ENCODE data around the gene TTC13.

The TTC13 gene

DNA sequence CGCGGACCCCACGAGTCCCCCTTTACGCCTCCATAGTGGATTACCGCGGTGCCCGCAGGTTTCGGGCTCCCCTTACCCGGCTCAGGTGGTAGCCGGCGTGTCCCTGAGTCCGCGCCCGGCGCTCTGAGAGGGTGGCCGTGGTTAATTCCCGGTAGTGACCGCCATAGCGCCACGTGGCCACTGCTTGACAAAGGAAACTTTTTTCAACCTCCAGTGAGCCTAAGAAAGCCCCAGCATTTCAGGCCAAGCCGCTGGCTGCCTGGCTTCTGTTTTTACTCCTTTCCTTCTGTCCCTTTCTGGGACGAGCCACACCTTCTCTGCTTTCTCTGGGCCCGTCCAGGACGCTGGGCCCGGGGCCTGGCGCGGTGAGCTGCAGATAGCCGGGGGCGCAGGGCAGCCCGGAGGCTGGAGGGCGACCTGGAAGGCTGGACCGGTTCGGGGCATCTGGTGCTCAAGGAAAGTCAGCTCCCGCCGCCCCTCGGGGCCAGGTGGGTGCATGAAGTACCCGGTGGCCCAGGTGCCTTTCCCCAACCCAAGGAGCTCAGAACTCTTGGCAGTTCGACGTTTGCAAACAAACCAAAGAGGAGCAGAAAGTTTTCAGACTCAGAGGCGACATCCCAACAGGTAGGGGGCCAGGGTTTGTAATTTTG is 109.8 kb downstream of the TTC13 start:
- DNase-seq (ENCODE audit: low spot score) = peak; percentile 68

DNA sequence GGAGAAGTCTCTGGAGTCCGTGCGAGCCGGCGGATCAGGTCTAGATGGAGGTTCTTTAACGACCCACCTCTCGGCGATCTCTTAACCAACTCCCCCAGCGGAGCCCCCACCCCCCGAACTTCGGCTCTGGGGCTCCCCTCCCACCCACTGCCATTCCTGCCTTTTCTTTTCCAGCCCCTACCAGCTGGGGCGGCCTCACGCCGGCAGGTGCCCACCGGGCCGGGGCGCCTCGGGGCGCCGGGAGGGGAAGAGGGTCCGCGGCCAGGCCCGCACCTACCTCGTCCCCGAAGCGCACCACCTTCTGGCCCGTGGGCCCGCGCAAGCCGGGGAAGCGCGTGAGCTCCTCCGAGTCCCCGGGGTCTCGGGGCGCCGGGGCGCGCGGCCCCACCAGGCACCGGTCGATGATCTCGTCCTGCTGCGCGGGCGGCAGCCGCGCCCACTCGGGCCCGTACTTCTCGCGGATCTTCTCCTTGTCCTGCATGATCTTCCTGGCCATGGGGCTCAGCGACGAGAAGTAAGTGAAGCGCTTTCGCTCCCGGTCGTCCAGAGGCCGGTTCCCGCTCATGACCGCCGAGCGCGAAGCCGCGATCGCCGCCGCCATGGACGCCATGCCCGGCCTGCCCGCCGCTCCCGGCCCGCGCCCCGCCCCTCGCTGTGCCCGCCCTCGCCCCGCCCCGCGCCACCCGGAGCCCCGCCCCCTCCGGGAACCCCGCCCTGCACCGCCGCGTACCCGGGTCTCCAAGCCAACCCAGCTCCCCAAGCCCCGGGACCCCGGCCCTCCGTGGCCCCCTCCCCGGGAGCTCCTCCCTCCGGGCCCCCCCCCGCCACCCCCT is 110.5 kb downstream of the TTC13 start, which contains the start of gene C1orf198:
C1orf198 (minus strand) TSS at position 619 of the 833 bp plus-strand sequence; CDS start at position 610, 9 bp downstream.
- peak; percentile 69 for DNase-seq (ENCODE audit: low spot score)

- peak; percentile 53 for DNase-seq (ENCODE audit: low spot score)
Observed at GRCh38 chr1:230867101-230867902, 111.4 kb downstream of the TTC13 start.

GRCh38 chr1:230866171-230867070 is 112.2 kb downstream of the TTC13 start:
- peak; percentile 86 for DNase-seq (ENCODE audit: low spot score)

DNA sequence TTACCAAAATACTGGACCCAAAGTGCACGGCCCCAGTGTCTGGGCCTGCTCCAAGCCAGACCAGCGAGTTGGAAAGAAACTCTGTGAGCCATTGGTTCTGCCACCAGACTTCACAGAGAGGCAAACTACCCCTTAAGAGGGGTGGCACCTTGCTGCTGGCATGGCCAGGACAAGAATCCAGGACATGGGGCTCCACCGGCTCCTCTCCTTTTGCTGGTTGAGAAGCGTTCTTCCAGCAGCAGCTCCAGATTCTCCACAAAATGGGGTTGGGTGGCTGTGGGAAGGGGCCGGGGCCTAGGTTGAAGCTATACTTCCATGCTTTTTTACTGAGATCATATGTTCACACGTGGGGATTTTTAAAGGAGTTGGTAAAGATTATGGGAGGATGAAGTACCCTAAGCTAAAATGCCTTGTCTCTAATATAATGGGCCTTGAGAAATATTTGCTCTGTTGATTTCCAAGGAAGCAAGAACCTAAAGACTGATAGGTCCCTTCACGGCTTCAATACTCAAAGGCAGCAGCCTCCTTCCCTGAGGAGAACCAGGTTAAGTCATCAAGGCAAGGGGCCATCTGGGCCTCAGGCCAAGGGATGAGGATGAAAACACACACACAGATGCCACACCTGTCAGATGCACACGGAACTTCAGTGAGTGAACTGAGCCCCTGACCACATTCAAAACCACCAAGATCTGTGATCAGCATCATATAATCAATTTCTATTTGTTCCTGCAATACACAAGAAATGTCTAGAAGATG is 113.4 kb downstream of the TTC13 start:
- DNase-seq (ENCODE audit: low spot score) = no peak

DNA sequence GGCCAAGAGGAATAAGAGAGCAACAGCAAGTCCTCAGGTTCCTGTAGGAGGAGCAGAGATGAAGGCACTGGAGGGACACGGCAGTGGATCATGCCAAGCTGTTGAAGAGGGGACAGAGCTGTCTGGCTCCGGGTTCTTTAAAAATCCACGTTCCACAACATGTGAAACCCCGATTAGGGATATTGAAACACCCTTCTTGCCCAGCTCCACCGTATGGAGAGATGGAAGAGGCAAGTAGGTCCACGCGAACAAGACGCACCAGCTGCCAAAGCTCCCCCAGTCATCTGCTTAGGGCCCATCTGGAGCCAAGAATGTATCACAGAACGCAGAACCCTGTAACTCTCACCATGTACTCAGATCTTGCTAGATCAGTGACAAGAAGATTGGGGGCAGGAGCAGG is 114.2 kb downstream of the TTC13 start:
- no peak for DNase-seq (ENCODE audit: low spot score)

GRCh38 chr1:230863449-230863848 is 115.2 kb downstream of the TTC13 start:
- DNase-seq (ENCODE audit: low spot score) = peak; percentile 36

- DNase-seq (ENCODE audit: low spot score) = no peak
Observed at GRCh38 chr1:230861970-230862595, 116.6 kb downstream of the TTC13 start.

- no peak for DNase-seq (ENCODE audit: low spot score)
Observed at GRCh38 chr1:230861489-230861888, 117.2 kb downstream of the TTC13 start.

- DNase-seq (ENCODE audit: low spot score) = no peak
Observed at GRCh38 chr1:230860617-230861384, 117.9 kb downstream of the TTC13 start.

DNA sequence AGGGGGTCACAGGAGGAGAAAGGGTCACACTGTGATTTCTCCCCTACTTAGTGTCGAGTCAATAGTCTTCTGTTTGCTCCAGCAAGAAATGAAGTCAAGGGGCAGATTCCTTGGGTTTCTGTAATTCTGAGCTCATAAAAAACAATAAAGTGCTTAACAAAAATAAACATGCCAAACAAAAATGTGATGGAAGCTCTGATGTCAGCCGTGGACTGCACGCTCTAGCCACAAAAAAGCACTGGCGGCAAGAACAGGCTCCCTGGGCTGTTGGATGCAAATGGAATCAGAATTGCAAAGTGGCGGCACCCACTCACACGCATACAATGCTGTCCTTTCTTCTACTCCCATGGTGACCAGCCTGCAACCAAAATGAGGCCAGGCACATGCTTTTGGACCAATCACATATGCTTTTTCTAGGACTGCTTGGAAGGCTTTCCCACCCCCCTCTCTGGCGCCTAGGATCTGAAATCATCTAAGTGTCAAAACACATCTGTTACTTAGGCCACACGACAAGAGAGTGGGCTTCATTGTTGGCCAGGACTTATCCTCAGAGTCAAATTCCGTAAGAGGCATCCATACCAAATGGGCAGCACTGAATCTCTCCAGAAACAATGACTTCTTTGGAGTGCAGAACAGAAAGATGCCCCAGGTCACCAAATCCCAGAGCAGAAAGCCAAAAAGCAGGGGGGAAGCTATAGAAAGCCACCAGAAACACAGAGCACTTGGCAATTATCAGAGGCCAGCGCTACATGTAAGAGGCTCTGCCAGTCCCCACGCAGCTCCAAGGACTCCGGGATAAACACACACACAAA is 119.5 kb downstream of the TTC13 start:
- DNase-seq (ENCODE audit: low spot score) = no peak

- peak; percentile 53 for DNase-seq (ENCODE audit: low spot score)
Observed at GRCh38 chr1:230858236-230858820, 120.3 kb downstream of the TTC13 start.

DNA sequence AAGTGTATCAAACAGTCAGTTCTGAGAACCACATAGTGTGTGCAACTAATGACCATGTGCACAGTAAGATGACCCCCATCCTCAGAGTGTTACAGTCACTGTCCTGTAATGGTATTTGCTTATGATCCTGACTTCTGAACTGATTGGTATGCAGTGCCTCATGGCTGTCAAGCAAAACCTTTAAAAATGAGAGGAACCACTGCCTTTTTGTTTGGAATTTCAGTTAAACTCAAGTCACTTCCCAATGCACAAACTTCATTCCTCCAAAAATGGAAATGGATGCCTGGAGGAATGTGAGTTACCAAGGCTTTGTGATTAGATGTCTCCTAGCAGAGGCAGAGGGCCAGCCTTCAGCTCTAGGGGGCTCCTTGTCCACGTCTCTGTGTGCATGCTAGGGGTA is 120.8 kb downstream of the TTC13 start:
- peak; percentile 31 for DNase-seq (ENCODE audit: low spot score)

- peak; percentile 22 for DNase-seq (ENCODE audit: low spot score)
Observed at GRCh38 chr1:230857077-230857476, 121.6 kb downstream of the TTC13 start.

All from kidney tubule cell (primary cell).